GM12875 (cell line): Measurements from ENCODE around the gene CFAP52.

Experiments
- H3K4me3 ChIP-seq: one replicate; pipeline ENCODE4 v1.5.1; 2011; ENCODE audit warnings: low read depth, low read length, control low read depth
- CTCF ChIP-seq: IDR thresholded peaks from 2 replicates; pipeline ENCODE4 v1.5.1; 2011; ENCODE audit warnings: low read depth, mild to moderate bottlenecking, control low read depth, inconsistent platforms, low read length, moderate library complexity, borderline replicate concordance; ENCODE audit not compliant: insufficient read depth

Gene CFAP52

DNA sequence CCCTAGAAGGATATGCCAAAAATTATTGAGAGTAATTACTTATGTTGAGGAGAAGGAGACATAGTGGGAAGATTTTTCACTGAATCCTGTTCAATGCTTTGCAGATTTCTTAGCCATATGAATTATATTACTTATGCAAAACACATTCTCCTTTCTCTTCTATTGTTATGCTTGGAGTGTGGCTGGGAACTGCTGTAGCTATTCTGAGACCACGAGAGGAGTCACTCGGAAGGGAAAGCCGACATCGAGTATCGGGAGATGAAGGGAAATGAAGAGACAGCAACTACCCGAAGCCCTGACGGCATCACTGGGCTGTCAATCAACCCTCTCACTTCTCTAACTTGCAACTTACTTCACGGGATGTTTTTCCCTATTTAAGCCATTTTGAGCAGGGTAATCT is 40.4 kb upstream of the CFAP52 start:
- no peak for TF ChIP-seq CTCF
- H3K4me3 ChIP-seq, result no peak overlapping the region

- no peak overlapping the region for H3K4me3 ChIP-seq
- TF ChIP-seq CTCF, result no peak
These were observed 39.2 kb upstream of the CFAP52 start for GRCh38 chr17:9537177-9537776.

GRCh38 chr17:9538626-9539025 is 37.8 kb upstream of the CFAP52 start:
- H3K4me3 ChIP-seq, result no peak overlapping the region
- no peak for TF ChIP-seq CTCF

DNA sequence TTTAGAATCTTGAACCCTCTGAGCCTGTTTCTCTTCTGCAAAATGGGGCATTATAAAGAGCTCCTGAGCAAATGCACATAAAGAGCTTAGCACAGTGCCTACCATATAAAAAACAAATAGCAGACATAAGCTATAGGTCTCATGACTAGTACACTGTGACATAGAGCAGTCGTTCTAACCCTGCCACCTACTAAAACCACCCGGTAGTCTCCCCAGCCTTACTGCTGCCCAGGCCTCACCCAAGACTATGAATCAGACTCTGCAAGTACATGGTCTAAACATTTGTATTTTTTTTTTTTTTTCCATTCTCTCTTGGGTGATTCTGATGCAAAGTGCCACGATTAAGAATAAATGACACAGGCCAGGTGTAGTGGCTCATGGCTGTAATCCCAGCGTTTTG is 34.7 kb upstream of the CFAP52 start:
- no peak for TF ChIP-seq CTCF
- no peak overlapping the region for H3K4me3 ChIP-seq

DNA sequence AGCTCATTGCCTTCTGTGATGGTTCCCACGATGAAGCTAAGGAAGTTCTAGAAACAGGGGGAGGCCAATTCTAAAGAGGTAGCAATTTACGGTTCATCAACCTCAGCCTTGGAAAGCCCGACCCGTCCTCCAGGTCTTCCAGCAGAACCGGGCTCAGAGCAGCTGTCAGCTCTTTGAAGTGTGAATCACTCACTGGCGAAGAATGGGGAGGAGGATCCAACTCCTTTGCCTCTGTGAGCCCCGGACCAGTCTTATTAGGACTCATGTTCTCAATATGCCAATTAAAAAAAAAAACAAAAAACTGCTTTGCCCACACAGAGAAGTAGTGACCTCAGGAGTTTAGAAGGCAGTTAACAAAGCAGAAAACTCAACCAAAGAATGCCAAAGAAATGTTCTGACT is 32.2 kb upstream of the CFAP52 start:
- TF ChIP-seq CTCF, result no peak
- H3K4me3 ChIP-seq, result no peak overlapping the region

GRCh38 chr17:9549215-9549614 is 27.2 kb upstream of the CFAP52 start:
- no peak overlapping the region for H3K4me3 ChIP-seq
- no peak for TF ChIP-seq CTCF

GRCh38 chr17:9553181-9553580 is 23.3 kb upstream of the CFAP52 start:
- no peak for TF ChIP-seq CTCF
- no peak overlapping the region for H3K4me3 ChIP-seq
